T47D (cell line): ENCODE results near the gene ZNF653.

Experiments used
- DNase-seq, 2 experiments: peaks; one replicate each; pipeline versions ENCODE4 v3.0.0 to v3.0.0-alpha.2; 2011 to 2012; ENCODE audit warnings: low read depth in 1 of 2, low spot score in 1 of 2
- JUND ChIP-seq: IDR thresholded peaks from 2 replicates; pipeline ENCODE4 v1.6.1; 2012; ENCODE audit warnings: low read depth
- in situ Hi-C: cut with HindIII; loops from 2 replicates; pipeline ENCODE4 v1.10.0; 2016; ENCODE audit warnings: low sequenced_read_pairs, low pct_unique_long_range_greater_than_20kb

ZNF653 gene

DNA sequence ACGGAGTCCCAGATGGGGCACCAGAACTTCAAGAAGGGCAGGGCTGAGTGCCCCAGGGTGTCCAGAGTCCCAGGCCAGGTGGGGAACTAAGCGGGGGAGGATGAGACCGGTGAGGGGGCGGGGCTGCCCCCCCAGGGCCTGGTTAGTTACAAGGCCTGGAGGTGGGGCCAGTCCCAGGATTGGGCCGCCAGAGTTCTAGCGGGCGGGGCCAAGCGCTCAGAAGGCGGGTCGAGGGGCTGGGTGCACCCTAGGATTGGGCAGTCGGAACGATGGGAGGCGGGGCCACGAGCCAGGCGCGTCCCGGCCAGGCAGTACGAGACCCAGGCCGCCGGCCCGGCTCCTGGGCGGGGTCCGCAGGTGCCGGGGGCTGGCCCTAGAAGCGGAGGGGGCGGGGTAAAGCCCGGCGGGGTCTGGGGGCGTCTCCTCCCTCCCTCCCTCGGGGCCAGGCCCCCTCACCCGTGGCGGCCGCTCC is 571 bp downstream of the ZNF653 start:
- in situ Hi-C loops: no loop called here
- TF ChIP-seq JUND: no peak
- DNase-seq: peak; percentile 89 to 96

DNA sequence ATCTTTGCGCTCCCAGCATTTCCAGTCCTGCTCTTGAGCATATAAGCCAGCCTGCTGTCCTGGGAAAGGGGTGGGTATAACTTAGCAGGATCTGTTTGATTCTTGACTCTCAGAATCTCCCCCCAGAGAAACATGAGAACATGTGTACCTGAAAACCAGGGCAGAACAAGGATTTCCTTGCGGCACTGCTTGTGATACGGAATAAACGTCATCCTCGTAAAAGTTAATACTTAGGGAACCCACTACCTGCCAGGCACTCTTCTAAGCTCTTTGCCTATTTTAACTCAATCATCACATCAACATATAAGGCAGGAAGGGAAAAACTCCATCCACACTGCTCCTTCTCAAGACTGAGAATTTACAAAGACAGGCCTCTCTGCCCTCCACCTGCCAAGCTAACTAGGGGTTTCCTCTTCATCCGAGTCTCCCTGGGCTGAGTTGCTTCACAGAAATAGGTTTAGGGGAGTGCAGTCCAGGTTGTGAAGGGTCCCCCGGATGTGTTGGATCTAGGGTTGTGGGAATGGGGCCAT is 1.1 kb downstream of the ZNF653 start:
- TF ChIP-seq JUND: no peak
- DNase-seq: no peak
- in situ Hi-C loops: no loop called here

DNA sequence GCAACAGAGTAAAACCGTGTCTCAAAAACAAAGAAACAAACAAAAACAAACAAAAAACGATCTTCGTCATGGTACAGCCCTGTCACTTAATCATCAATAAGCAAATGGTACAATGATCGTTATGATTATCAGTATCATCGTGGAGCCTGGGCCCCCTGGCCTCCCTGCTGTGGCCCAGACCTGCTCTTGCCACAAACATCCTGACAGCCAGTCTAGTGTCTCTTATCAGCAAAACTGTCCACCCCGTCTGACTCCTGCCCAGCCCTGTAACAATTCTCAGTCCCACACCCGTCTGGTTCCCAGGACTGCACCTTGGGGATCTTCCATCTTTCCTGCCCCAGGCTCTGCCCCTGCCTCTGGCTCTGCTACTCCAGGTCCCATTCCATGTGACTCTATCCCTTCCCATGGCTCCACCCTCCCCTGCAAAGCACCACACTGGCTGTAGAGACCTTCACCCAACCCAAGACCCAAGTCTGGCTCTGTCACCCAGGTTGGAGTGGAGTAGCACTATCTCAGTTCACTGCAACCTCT is 5.7 kb downstream of the ZNF653 start:
- TF ChIP-seq JUND: no peak
- DNase-seq: no peak
- in situ Hi-C loops: no loop called here

DNA sequence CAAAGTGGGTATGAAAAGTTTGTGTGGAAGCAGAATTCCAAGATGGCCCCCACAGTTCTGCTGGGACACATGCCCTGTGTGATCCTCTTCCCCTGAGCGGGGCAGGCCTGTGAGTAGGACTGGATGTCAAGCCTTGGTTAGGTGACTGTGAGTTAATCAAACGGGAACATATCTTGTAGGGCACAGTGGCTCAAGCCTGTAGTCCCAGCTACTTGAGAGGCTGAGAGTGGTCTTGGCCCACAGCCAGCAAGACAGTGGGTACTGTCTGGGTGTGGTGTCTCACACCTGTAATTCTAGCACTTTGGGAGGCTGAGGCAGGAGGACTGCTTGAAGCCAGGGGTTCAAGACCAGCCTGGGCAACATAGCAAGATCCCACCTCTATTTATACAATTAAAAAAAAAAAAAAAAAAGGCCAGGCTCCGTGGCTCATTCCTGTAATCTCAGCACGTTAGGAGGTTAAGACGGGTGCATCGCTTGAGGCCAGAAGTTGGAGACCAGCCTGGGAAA is 6.4 kb downstream of the ZNF653 start:
- TF ChIP-seq JUND: no peak
- in situ Hi-C loops: no loop called here
- no peak for DNase-seq

DNA sequence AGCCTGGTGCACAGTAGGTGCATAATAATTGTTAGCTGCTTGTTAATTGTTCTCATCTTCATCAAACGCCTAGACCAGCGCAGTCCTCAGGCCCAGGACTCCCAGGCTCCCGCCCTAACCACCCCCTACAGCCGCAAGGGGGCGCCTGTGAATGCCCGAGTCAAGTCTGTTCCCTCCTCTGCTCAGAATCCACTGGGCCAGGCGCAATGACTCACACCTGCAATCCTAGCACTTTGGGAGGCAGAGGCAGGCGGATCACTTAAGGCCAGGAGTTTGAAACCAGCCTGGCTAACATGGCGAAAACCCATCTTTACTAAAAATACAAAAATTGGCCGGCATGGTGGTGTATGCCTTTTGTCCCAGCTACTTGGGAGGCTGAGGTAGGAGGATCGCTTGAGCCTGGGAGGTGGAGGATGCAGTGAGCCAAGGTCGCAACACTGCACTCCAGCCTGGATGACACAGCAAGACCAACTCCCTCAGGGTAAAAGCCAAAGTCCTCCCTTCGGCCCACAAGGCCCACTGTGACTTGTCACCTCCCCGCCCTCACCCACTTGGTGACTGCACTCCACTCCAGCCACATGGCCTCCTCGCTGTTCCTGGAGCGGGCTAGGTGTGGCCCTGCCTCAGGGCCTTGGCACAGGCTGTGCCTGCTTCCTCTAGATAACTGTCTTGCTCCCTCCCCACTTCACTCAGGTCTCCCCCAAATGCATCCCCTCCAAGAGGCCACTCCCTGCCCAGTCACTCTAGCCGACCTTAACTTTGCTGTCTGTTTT is 9.1 kb downstream of the ZNF653 start:
- in situ Hi-C loops: no loop called here

DNA sequence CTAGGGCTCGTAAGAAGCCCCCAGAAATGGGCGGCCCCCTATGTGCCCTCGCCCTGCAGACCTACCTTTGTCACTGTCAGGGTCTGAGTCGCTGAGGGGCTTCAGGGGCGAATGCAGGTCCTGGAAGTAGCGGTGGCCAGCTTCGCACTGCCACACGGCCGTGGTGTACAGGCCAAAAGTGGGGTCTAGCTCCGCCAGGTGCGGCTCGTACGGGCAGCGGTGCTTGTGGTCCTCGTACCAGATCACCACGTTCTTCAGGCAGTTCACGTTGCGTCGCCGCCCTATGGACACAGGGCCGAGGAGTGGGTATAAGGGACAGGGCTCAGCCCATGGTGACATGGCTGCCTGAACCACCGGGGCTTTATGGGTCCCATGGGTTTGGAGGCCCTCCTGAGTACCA is 9.8 kb downstream of the ZNF653 start:
- DNase-seq: no peak
- no peak for TF ChIP-seq JUND
- in situ Hi-C loops: no loop called here

More for the DNA sequence above, 9.1 kb downstream of the ZNF653 start:
- no peak for TF ChIP-seq JUND
- DNase-seq: peak in 1 of 2 experiments; percentile 75

DNA sequence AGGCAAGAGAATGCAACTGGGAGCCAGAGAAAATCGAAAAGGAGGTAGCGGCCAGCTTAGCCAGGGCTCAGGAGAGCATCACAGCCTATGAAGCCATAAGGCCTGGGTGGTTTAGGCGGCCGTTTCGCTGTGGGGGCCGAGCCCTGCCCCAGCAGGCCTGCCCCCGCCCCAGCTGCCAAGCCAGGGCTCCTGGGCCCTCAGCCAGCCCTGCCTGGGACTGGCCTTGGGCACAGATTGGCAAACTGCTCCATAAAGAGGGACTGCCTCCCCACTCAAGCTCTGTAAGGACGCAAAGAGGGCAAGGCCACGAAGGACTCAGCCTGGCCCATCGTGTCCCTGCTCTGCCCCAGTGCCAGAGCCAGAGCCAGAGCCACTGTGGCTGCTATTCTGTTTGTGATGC is 10.2 kb downstream of the ZNF653 start:
- no peak for DNase-seq
- no peak for TF ChIP-seq JUND

DNA sequence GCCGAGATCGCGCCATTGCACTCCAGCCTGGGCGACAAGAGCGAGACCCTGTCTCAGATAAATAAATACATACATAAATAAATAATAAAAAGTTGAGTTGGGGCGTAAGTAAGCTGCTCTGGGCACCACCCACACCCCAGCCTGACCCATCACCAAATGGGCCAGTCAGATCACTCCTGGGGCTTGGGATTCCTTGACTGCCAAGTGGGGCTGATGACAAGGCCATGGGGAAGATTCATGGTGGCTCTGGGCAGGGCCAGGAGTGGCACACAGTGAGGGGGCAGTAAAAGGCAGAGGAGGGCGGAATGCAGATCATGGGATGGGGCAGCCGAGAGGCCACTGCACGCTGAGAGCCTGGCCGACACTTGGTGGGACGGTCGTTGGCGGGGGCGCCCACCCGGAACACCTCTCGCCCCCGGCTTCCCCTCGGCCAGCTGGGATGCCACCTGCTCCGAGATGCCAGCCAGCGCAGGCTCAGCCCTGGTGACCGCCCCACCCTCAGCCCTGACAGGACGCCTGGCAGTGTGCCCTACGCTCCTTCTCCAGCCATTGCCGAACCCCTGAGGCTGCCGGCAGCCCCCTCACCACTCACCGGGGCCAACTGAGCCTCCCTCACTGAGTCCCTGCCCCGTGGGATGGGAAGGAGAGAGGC is 10.9 kb downstream of the ZNF653 start:
- DNase-seq: no peak
- TF ChIP-seq JUND: no peak
- in situ Hi-C loops: no loop called here

More for the DNA sequence above, 10.2 kb downstream of the ZNF653 start:
- in situ Hi-C loops: no loop called here

DNA sequence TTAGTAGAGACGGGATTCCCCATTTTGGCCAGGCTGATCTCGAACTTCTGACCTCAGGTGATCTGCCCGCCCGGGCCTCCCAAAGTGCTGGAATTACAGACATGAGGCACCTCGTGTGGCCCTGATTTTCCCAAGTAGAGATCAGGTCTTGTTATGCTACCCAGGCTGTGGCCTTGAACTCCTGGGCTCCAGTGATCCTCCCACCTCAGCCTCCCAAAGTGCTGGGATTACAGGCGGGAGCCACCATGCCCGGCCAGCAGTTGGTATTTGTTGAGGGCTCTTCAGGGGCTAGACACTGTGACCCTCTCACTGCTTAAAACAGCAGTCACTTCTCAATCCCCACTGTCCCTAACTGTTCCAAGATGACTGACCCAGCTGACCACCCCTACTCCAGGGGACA is 16.3 kb downstream of the ZNF653 start:
- in situ Hi-C loops: no loop called here
- DNase-seq: no peak
- no peak for TF ChIP-seq JUND

DNA sequence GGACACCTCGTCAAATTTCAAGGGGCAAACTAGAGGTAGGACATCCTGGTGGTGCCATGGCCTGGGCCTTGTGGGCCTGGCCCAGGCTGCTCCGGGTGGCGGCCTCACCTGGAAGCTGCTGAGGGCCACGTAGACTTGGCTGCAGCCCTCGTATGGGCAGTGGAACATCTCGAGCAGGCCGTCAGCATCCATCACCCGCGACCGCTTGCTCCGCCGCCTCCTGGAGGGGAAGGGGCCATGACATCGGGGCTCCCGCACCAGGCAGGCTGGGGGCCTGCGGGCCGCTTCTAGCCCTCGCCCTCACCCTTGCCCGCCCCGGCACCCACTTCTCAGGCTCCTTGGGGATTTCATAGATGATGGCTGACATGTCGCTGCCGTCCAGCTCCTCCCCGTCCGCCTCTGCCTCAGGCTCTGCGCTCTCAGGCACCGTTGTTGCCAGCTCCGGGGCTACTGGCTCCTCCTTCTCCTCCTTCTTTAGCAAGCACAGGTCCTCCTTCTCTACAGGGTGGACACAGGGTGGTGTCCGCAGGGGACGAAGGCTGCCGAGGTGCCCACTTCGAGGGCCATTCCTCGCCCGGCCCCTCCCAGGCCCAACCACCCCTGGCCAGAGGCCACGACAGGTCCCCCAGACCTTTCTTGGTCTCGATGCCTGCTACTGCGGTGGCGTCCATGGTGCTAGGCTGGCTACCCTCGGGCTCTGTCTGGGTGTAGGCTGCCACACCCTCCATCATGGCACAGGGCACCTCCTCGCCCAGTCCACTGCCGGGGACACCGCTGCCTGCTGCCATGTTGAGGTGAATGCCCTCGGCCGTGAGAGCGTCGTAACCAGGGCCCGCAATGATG is 18.8 kb downstream of the ZNF653 start:
- no peak for TF ChIP-seq JUND
- DNase-seq: no peak
- in situ Hi-C loops: no loop called here

DNA sequence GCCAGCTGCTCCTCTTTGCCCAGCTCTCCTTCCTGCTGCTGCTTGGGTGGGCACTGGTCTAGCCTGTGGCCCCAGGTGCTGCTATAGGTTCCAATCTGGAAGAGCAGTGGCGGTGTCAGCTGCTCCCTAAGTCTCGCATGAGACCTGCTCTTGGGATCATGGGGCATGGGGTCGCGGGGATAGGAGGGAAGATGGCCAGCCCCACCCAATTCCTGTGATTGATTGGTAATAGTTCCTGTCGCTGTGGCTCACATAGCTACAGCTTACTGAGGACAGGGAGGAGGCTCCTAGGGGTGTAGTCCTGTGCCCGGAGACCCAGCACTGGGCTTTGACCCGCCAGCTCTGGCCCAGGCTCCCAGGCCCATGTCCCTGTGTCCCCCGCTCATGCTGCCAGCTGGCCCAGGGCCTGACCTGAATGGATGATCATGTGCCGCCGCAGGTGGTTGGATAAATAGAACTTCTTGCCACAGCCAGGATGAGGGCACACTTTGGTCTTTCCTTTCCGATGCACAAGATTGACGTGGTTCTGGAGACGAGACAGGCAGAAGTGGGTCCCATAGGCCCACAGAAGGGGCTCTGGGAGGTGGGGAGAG is 20.3 kb downstream of the ZNF653 start:
- no peak for TF ChIP-seq JUND
- in situ Hi-C loops: no loop called here
- no peak for DNase-seq
